ENCODE results near the gene RPS21. TPM values are rescaled to one million over a fixed set of nuclear protein-coding genes. Genes with fewer than 3 reads are reported as not detected.

Gene RPS21
- total RNA-seq, 2 experiments from 2014 or later, result 1,751 to 1,764 TPM

GRCh38 chr20:62433658-62434497 lies 47.0 kb downstream of the RPS21 start:
- Mint-ChIP-seq H3K27me3 (peaks cover 20% of the 10 kb centered on the region), H3K27ac (no peak overlapping the region), H3K4me3 (no peak overlapping the region), H3K9me3 (no peaks in the 10 kb centered on the region), H3K36me3 (ENCODE audit: low read depth) (no peaks in the 10 kb centered on the region), H3K4me1 (no peaks in the 10 kb centered on the region)
- no peak for DNase-seq
- ChIA-PET POLR2A (no interaction called here), CTCF (no interaction called here)

- ChIA-PET POLR2A (no interaction called here), CTCF (no interaction called here)
- Mint-ChIP-seq H3K4me1 (no peaks in the 10 kb centered on the region), H3K27me3 (peaks cover 20% of the 10 kb centered on the region), H3K27ac (no peak overlapping the region), H3K9me3 (no peaks in the 10 kb centered on the region), H3K36me3 (ENCODE audit: low read depth) (no peaks in the 10 kb centered on the region), H3K4me3 (no peak overlapping the region)
- no peak for DNase-seq
Observed at GRCh38 chr20:62436692-62437091, 49.8 kb downstream of the RPS21 start.

GRCh38 chr20:62437496-62437895 lies 50.6 kb downstream of the RPS21 start:
- Mint-ChIP-seq H3K27me3 (peaks cover 20% of the 10 kb centered on the region), H3K9me3 (no peaks in the 10 kb centered on the region), H3K4me1 (no peaks in the 10 kb centered on the region), H3K4me3 (no peak overlapping the region), H3K27ac (no peak overlapping the region), H3K36me3 (ENCODE audit: low read depth) (no peaks in the 10 kb centered on the region)
- ChIA-PET POLR2A (no interaction called here), CTCF (no interaction called here)
- no peak for DNase-seq

- Mint-ChIP-seq H3K9me3 (no peaks in the 10 kb centered on the region), H3K36me3 (ENCODE audit: low read depth) (no peaks in the 10 kb centered on the region), H3K27ac (no peak overlapping the region), H3K27me3 (peaks cover 20% of the 10 kb centered on the region), H3K4me3 (no peak overlapping the region), H3K4me1 (no peaks in the 10 kb centered on the region)
- POLR2A ChIA-PET, result no interaction called here
- DNase-seq, result no peak
- CTCF ChIA-PET, result no interaction called here
Observed at GRCh38 chr20:62437927-62438326, 51.0 kb downstream of the RPS21 start.

Other genes starting within 250 kb of the RPS21 start
- 100 to 1,000 TPM; 243 to 246 TPM for gene PSMA7, start 243.7 kb upstream of the RPS21 start, total RNA-seq
- gene SS18L1, start 243.3 kb upstream of the RPS21 start, total RNA-seq, result 10 to 100 TPM; 15.1 to 16.7 TPM
- 10 to 100 TPM; 25.6 to 27.2 TPM for gene MTG2, start 204.1 kb upstream of the RPS21 start, total RNA-seq
- not detected for gene HRH3, start 166.8 kb upstream of the RPS21 start, total RNA-seq
- gene OSBPL2, start 148.6 kb upstream of the RPS21 start, total RNA-seq, result 10 to 100 TPM; 40.3 to 40.6 TPM
- 10 to 100 TPM; 90.1 to 91.0 TPM for gene ADRM1, start 84.1 kb upstream of the RPS21 start, total RNA-seq
- gene LAMA5, start 19.8 kb upstream of the RPS21 start, total RNA-seq, result under 1 TPM; 0.33 to 0.63 TPM
- gene CABLES2, start 20.2 kb downstream of the RPS21 start, total RNA-seq, result 10 to 100 TPM; 13.2 to 13.7 TPM
- gene RBBP8NL, start 40.4 kb downstream of the RPS21 start, total RNA-seq, result not detected
- not detected for gene GATA5, start 88.9 kb downstream of the RPS21 start, total RNA-seq